Stomach (tissue), 4 donors: ENCODE data around the gene PYGO1.
"Not testable (repeated sequence)": the region's sequence is repeated elsewhere in the genome, so short reads cannot be mapped to it uniquely, and the experiment has no call there.

Experiments
- CTCF ChIP-seq, 7 experiments: fragments of 450-650 bp in 4 of 7; fragments of 200-600 bp in 3 of 7; sonication (generic) in 3 of 7; IDR thresholded peaks; one replicate each; pipeline ENCODE4 v1.5.1; 2016 to 2019; ENCODE audit warnings: antibody characterized with exemption in 7 of 7, control low read depth in 2 of 7, mild to moderate bottlenecking in 1 of 7
- POLR2A ChIP-seq, 4 donors: fragments of 450-650 bp; IDR thresholded peaks; one replicate each; pipeline ENCODE4 v1.6.1; 2016; ENCODE audit warnings: antibody characterized with exemption in 4 of 4, control low read depth in 2 of 4, mild to moderate bottlenecking in 1 of 4, moderate library complexity in 1 of 4
- POLR2AphosphoS5 ChIP-seq, 3 donors: sonication (generic); formaldehyde crosslinking; IDR thresholded peaks; one replicate each; pipeline ENCODE4 v1.6.1; 2016; ENCODE audit warnings: antibody characterized with exemption in 3 of 3

- peak in 1 of 3 donors; percentile 30 for TF ChIP-seq POLR2AphosphoS5 (IDR thresholded peaks at IDR 0.05)
- not testable (repeated sequence) for TF ChIP-seq CTCF, POLR2A (IDR thresholded peaks at IDR 0.05)
Measured at GRCh38 chr15:55498109-55498938, 89.8 kb downstream of the PYGO1 start.
